Measurements from ENCODE around the gene FMN2. TPM values are rescaled to one million over a fixed set of nuclear protein-coding genes. Genes with fewer than 3 reads are reported as not detected.

FMN2 gene
- total RNA-seq, 2 experiments from 2014 or later, result not detected

DNA sequence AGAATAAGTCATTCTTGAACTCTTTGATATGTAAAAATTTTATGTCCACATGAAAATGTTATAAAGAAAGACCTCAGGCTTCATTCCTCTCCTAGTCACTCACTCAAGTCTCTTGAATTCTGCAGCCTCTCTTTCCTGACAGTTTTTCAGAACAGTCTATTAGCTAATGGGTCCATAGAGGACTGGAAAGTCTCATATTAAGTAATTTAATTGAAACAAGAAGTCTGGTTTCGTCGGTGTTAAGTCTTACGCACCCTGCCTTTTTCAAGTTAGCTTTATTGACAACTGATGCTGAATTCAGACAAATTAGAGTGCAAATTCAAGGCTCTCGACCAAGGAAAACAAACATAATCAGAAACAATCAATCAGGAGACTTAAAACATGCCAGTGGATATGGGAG, 414.5 kb downstream of the FMN2 start:
- intact Hi-C loops (cut with micrococcal nuclease), result no loop called here
- no peaks in the 10 kb centered on the region for H3K4me1 Mint-ChIP-seq (ENCODE audit: low read depth)
- POLR2A ChIA-PET, result no interaction called here
- H3K27ac Mint-ChIP-seq, result no peak overlapping the region
- CTCF ChIA-PET, result no interaction called here
- H3K36me3 Mint-ChIP-seq, result no peaks in the 10 kb centered on the region
- no peak for DNase-seq
- no peak overlapping the region for H3K4me3 Mint-ChIP-seq
- no peaks in the 10 kb centered on the region for H3K27me3 Mint-ChIP-seq
- no peaks in the 10 kb centered on the region for H3K9me3 Mint-ChIP-seq

DNA sequence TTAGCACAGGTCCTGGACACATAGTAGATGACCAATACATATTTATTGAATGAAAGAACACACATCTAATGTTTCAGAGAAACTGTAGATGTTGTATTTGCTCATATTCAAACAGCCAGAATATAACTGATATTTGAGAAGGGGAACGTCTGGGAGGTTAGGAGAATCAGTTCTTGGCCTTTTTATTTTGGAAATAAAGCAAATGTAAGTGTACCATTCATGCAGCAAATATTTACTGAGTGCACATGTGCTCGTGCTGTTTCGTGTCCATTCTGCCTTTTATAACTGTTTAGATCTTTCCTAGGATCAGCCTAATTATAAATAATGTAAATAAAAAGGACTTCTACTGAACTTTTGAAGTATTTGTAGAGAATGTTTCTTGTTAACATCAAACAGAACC, 416.5 kb downstream of the FMN2 start:
- no peaks in the 10 kb centered on the region for H3K27me3 Mint-ChIP-seq
- no peaks in the 10 kb centered on the region for H3K4me1 Mint-ChIP-seq (ENCODE audit: low read depth)
- ChIA-PET CTCF (no interaction called here), POLR2A (no interaction called here)
- no peak overlapping the region for H3K4me3 Mint-ChIP-seq
- H3K27ac Mint-ChIP-seq, result no peak overlapping the region
- H3K9me3 Mint-ChIP-seq, result no peaks in the 10 kb centered on the region
- intact Hi-C loops (cut with micrococcal nuclease), result no loop called here
- DNase-seq, result no peak
- no peaks in the 10 kb centered on the region for H3K36me3 Mint-ChIP-seq

- no peaks in the 10 kb centered on the region for H3K9me3 Mint-ChIP-seq
- no peak overlapping the region for H3K4me3 Mint-ChIP-seq
- ChIA-PET POLR2A (no interaction called here), CTCF (no interaction called here)
- intact Hi-C loops (cut with micrococcal nuclease), result no loop called here
- no peaks in the 10 kb centered on the region for H3K36me3 Mint-ChIP-seq
- H3K27ac Mint-ChIP-seq, result no peak overlapping the region
- H3K27me3 Mint-ChIP-seq, result no peaks in the 10 kb centered on the region
- no peaks in the 10 kb centered on the region for H3K4me1 Mint-ChIP-seq (ENCODE audit: low read depth)
- no peak for DNase-seq
These were observed 417.3 kb downstream of the FMN2 start for GRCh38 chr1:240508950-240509349.

GRCh38 chr1:240511789-240512188, 420.1 kb downstream of the FMN2 start:
- no peaks in the 10 kb centered on the region for H3K36me3 Mint-ChIP-seq
- H3K27me3 Mint-ChIP-seq, result no peaks in the 10 kb centered on the region
- ChIA-PET CTCF (no interaction called here), POLR2A (no interaction called here)
- H3K9me3 Mint-ChIP-seq, result no peaks in the 10 kb centered on the region
- H3K27ac Mint-ChIP-seq, result no peak overlapping the region
- H3K4me3 Mint-ChIP-seq, result no peak overlapping the region
- intact Hi-C loops (cut with micrococcal nuclease), result no loop called here
- no peak for DNase-seq
- H3K4me1 Mint-ChIP-seq (ENCODE audit: low read depth), result no peaks in the 10 kb centered on the region

DNA sequence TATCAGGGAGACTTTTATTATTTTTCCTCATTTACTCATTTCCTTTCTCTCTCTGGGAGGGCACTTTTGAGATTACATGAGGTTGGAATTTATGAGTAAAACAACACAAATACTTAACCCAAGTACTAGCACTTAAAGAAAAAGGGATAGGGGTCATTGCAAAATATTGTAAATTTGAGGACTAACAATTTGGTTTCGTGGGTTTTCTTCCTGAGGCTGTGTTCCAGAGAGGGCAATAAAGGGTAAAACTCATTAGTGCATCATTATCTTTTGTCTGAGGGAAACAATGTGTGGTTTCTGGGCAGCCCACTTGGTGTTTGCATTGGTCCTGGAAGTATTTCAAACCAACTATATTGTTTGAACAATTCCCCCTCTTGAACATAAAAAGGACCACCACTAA, 423.8 kb downstream of the FMN2 start:
- ChIA-PET CTCF (no interaction called here), POLR2A (no interaction called here)
- Mint-ChIP-seq H3K27me3 (no peaks in the 10 kb centered on the region), H3K27ac (no peak overlapping the region), H3K4me3 (no peak overlapping the region), H3K4me1 (ENCODE audit: low read depth) (no peaks in the 10 kb centered on the region), H3K9me3 (no peaks in the 10 kb centered on the region), H3K36me3 (no peaks in the 10 kb centered on the region)
- intact Hi-C loops (cut with micrococcal nuclease), result no loop called here
- no peak for DNase-seq

- H3K4me1 Mint-ChIP-seq (ENCODE audit: low read depth), result no peaks in the 10 kb centered on the region
- DNase-seq, result no peak
- CTCF ChIA-PET, result no interaction called here
- intact Hi-C loops (cut with micrococcal nuclease), result no loop called here
- POLR2A ChIA-PET, result no interaction called here
- no peak overlapping the region for H3K27ac Mint-ChIP-seq
- no peaks in the 10 kb centered on the region for H3K9me3 Mint-ChIP-seq
- H3K27me3 Mint-ChIP-seq, result no peaks in the 10 kb centered on the region
- H3K36me3 Mint-ChIP-seq, result no peaks in the 10 kb centered on the region
- no peak overlapping the region for H3K4me3 Mint-ChIP-seq
These were observed 424.4 kb downstream of the FMN2 start for GRCh38 chr1:240516069-240516468.

- CTCF ChIA-PET, result interaction anchor here (0.7 kb wide), 1 partner anchor 9 kb away, joined by 3 read pairs; no protein-coding TSS in a partner anchor
- no peaks in the 10 kb centered on the region for H3K36me3 Mint-ChIP-seq
These were observed 426.2 kb downstream of the FMN2 start for GRCh38 chr1:240517891-240518290.

GRCh38 chr1:240522122-240522822, 430.6 kb downstream of the FMN2 start:
- no peaks in the 10 kb centered on the region for H3K36me3 Mint-ChIP-seq
- POLR2A ChIA-PET, result no interaction called here
- H3K9me3 Mint-ChIP-seq, result no peaks in the 10 kb centered on the region
- no peak overlapping the region for H3K4me3 Mint-ChIP-seq
- H3K4me1 Mint-ChIP-seq (ENCODE audit: low read depth), result no peaks in the 10 kb centered on the region
- H3K27me3 Mint-ChIP-seq, result no peaks in the 10 kb centered on the region
- intact Hi-C loops (cut with micrococcal nuclease), result no loop called here
- no peak for DNase-seq
- CTCF ChIA-PET, result no interaction called here
- H3K27ac Mint-ChIP-seq, result no peak overlapping the region

More at GRCh38 chr1:240517891-240518290, 426.2 kb downstream of the FMN2 start:
- no peak for DNase-seq
- intact Hi-C loops (cut with micrococcal nuclease), result no loop called here
- H3K27ac Mint-ChIP-seq, result no peak overlapping the region
- no peaks in the 10 kb centered on the region for H3K9me3 Mint-ChIP-seq
- H3K27me3 Mint-ChIP-seq, result no peaks in the 10 kb centered on the region
- no peaks in the 10 kb centered on the region for H3K4me1 Mint-ChIP-seq (ENCODE audit: low read depth)
- POLR2A ChIA-PET, result no interaction called here
- H3K4me3 Mint-ChIP-seq, result no peak overlapping the region

GRCh38 chr1:240524356-240525069, 432.8 kb downstream of the FMN2 start:
- Mint-ChIP-seq H3K27ac (no peak overlapping the region), H3K36me3 (no peaks in the 10 kb centered on the region), H3K27me3 (no peaks in the 10 kb centered on the region), H3K4me1 (ENCODE audit: low read depth) (no peaks in the 10 kb centered on the region), H3K9me3 (no peaks in the 10 kb centered on the region), H3K4me3 (no peak overlapping the region)
- intact Hi-C loops (cut with micrococcal nuclease), result no loop called here
- DNase-seq, result no peak
- CTCF ChIA-PET, result no interaction called here
- POLR2A ChIA-PET, result no interaction called here

Data from activated CD4-positive, alpha-beta memory T cell treated with anti-CD3 and anti-CD28 coated beads for 36 hours (primary cell).